Measurements from ENCODE around the gene TUNAR.

Gene TUNAR

DNA sequence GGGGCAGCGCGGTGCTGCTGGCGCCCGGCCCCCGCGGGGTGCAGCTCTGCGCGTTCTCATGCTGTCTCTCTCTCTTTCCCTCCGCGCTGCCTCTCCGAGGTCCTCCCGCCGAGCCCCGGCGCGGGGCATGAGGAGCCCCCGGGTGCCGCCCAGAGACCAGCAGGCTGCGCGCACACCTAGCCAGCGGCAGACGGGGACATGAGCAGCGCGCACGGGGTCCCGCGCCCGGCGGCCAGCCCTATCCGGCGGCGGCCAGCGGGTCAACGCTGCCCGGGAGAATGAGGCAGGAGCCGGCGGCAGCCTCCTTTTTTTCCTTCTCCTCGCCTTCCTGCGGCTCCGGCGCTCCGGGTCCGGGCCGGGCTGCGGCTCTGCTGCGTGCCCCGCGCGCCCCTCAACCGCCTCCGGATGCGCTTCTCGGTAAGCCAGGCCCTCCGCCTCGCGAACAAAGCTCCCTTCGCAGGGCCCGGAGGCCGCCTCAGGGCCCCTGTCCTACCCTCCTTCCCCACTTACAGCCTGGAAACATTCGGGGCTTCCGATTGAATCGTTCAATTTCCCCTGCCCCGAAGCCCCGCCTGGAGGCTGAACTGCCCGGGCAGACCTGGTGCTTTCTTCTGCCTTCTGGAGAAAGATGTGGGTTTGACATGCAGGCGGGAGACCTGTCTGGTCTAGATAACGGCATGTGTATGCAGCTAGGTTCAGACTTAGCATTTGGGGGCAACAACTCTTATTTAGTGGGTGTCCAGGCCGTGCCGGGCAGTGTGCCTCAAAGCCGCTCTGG, at the start of gene TUNAR:
Gene TUNAR (plus strand): TSS at position 72 of the 778 bp plus-strand sequence.
- TF ChIP-seq, protein P1, sequence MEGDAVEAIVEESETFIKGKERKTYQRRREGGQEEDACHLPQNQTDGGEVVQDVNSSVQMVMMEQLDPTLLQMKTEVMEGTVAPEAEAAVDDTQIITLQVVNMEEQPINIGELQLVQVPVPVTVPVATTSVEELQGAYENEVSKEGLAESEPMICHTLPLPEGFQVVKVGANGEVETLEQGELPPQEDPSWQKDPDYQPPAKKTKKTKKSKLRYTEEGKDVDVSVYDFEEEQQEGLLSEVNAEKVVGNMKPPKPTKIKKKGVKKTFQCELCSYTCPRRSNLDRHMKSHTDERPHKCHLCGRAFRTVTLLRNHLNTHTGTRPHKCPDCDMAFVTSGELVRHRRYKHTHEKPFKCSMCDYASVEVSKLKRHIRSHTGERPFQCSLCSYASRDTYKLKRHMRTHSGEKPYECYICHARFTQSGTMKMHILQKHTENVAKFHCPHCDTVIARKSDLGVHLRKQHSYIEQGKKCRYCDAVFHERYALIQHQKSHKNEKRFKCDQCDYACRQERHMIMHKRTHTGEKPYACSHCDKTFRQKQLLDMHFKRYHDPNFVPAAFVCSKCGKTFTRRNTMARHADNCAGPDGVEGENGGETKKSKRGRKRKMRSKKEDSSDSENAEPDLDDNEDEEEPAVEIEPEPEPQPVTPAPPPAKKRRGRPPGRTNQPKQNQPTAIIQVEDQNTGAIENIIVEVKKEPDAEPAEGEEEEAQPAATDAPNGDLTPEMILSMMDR (IDR thresholded peaks at IDR 0.05; ENCODE audit: borderline replicate concordance, extremely low read depth, low read length, poor library complexity, severe bottlenecking) = no peak
- TF ChIP-seq EZH2 (IDR thresholded peaks at IDR 0.05; ENCODE audit: borderline replicate concordance, low read depth, low read length, severe bottlenecking) = no peak
- ATAC-seq (ENCODE audit: insufficient read depth, low read depth) (no peak), DNase-seq (no peak)
- H3K27me3 ChIP-seq (ENCODE audit: insufficient read depth, low read length, poor library complexity) = no peaks in the 10 kb centered on the region
- H4K20me1 ChIP-seq (ENCODE audit: insufficient read depth, low read length) = no peaks in the 10 kb centered on the region
- H3K27ac ChIP-seq (ENCODE audit: low read length) = no peak within 1 kb of the TSS
- H3K9me3 ChIP-seq (ENCODE audit: insufficient read depth, low read length, severe bottlenecking) = no peaks in the 10 kb centered on the region
- H3K79me2 ChIP-seq (ENCODE audit: insufficient read depth, low read length) = no peaks in the 10 kb centered on the region
- H3K9ac ChIP-seq (ENCODE audit: low read depth, low read length) = no peak within 1 kb of the TSS
- H3K4me2 ChIP-seq (ENCODE audit: insufficient read depth, low read length) = no peak within 1 kb of the TSS
- no peak within 1 kb of the TSS for H3K4me3 ChIP-seq (ENCODE audit: low read depth in 1 of 2, low read length in 2 of 2)
- H2AFZ ChIP-seq (ENCODE audit: low read depth, low read length) = no peak within 1 kb of the TSS
- H3K36me3 ChIP-seq (ENCODE audit: insufficient read depth, low read length) = no peaks in the 10 kb centered on the region
- H3K4me1 ChIP-seq (ENCODE audit: insufficient read depth, low read length) = no peaks in the 10 kb centered on the region

DNA sequence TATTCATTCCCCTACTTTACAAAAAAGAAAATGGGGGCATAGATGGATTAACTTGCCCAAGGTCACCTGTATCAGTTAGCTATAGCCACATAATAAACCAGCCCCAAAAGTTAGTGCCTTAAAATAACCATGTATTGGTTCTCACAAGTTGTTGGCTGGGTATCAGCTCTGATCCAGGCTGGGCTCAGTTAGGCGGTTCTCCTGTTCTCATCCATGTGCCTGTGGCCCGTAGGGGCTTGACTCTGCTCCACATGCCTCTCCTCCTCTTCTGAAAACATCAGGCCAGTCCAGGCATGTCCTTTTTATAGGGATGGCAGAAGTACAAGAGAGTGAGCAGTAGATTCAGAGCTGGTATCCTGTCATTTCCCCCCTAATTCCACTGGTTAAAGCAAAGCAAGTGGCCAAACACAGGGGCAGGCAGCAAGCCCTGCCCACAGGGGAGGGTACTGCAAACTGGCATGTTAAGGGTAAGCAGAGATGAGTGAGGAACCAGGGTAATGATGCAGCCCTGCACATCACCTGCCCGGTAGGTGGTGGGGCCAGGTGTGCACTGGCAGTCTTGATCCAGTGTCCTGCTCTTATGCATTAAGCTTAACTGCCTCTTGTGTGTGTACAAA, 47.9 kb upstream of the TUNAR start:
- Histone ChIP-seq H3K4me3 (ENCODE audit: low read depth in 1 of 2, low read length in 2 of 2) (no peak overlapping the region), H3K4me1 (ENCODE audit: insufficient read depth, low read length) (no peaks in the 10 kb centered on the region), H3K79me2 (ENCODE audit: insufficient read depth, low read length) (no peaks in the 10 kb centered on the region), H3K9ac (ENCODE audit: low read depth, low read length) (no peak overlapping the region), H3K4me2 (ENCODE audit: insufficient read depth, low read length) (no peak overlapping the region), H3K27ac (ENCODE audit: low read length) (no peak overlapping the region), H3K27me3 (ENCODE audit: insufficient read depth, low read length, poor library complexity) (no peaks in the 10 kb centered on the region), H4K20me1 (ENCODE audit: insufficient read depth, low read length) (no peaks in the 10 kb centered on the region; the same call in 1 of the 2 replicates), H3K36me3 (ENCODE audit: insufficient read depth, low read length) (no peaks in the 10 kb centered on the region), H2AFZ (ENCODE audit: low read depth, low read length) (no peak overlapping the region), H3K9me3 (ENCODE audit: insufficient read depth, low read length, severe bottlenecking) (no peaks in the 10 kb centered on the region)
- TF ChIP-seq, protein P1 (IDR thresholded peaks at IDR 0.05; ENCODE audit: borderline replicate concordance, extremely low read depth, low read length, poor library complexity, severe bottlenecking) = no peak
- no peak for TF ChIP-seq EZH2 (IDR thresholded peaks at IDR 0.05; ENCODE audit: borderline replicate concordance, low read depth, low read length, severe bottlenecking)
- ATAC-seq (ENCODE audit: insufficient read depth, low read depth) = no peak
- no peak for DNase-seq

DNA sequence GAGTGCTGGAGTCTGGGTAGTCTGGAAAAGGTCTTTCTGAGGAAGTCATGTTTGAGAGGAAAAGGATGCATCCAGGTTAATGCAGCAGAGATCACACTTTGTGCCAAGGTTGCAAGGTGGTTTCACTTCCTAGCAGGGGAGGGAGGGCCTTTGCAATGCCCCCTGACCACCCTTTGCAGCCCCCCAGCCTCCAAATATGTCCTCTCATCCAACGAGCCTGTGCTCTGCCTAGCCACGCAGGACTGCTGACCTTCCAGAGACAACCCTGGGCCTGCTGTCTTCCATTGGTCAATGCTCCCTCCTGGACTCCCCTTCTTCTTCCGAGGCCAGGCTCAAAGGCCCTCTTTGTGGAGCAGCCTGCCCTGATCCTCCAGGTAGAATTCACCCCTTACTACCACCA, 47.3 kb upstream of the TUNAR start:
- TF ChIP-seq, protein P1 (IDR thresholded peaks at IDR 0.05; ENCODE audit: borderline replicate concordance, extremely low read depth, low read length, poor library complexity, severe bottlenecking) = no peak
- no peak for TF ChIP-seq EZH2 (IDR thresholded peaks at IDR 0.05; ENCODE audit: borderline replicate concordance, low read depth, low read length, severe bottlenecking)
- no peaks in the 10 kb centered on the region for H3K79me2 ChIP-seq (ENCODE audit: insufficient read depth, low read length)
- ATAC-seq (ENCODE audit: insufficient read depth, low read depth) = no peak

More for the DNA sequence above, 47.3 kb upstream of the TUNAR start:
- H3K27ac ChIP-seq (ENCODE audit: low read length) = no peak overlapping the region
- H3K9ac ChIP-seq (ENCODE audit: low read depth, low read length) = no peak overlapping the region
- no peaks in the 10 kb centered on the region for H3K9me3 ChIP-seq (ENCODE audit: insufficient read depth, low read length, severe bottlenecking)
- no peaks in the 10 kb centered on the region for H3K4me1 ChIP-seq (ENCODE audit: insufficient read depth, low read length)
- H3K36me3 ChIP-seq (ENCODE audit: insufficient read depth, low read length) = no peaks in the 10 kb centered on the region
- DNase-seq = no peak
- no peak overlapping the region for H3K4me2 ChIP-seq (ENCODE audit: insufficient read depth, low read length)
- H3K4me3 ChIP-seq (ENCODE audit: low read depth in 1 of 2, low read length in 2 of 2) = no peak overlapping the region
- no peak overlapping the region for H2AFZ ChIP-seq (ENCODE audit: low read depth, low read length)
- no peaks in the 10 kb centered on the region for H3K27me3 ChIP-seq (ENCODE audit: insufficient read depth, low read length, poor library complexity)
- H4K20me1 ChIP-seq (ENCODE audit: insufficient read depth, low read length) = no peaks in the 10 kb centered on the region; the same call in 1 of the 2 replicates
